Endometrial microvascular endothelial cells (primary cell): Measurements from ENCODE around the gene SETD3. TPM values are rescaled to one million over a fixed set of nuclear protein-coding genes. Genes with fewer than 3 reads are reported as not detected.

Source experiments
- in situ Hi-C: cut with HindIII; loops from 2 replicates; pipeline ENCODE4 v1.10.0; 2017; ENCODE audit warnings: low sequenced_read_pairs, low pct_unique_long_range_greater_than_20kb; ENCODE audit errors: inconsistent ontology term
- total RNA-seq: library from RNA; depleted of rRNA; stranded (reverse); fragments of >200 nt; gene quantifications from one replicate; pipeline ENCODE4 v1.2.3, GENCODE V29; 2015; ENCODE audit errors: inconsistent ontology term

Gene SETD3
- total RNA-seq, 1 donor from 2014 or later, result 56.9 TPM

DNA sequence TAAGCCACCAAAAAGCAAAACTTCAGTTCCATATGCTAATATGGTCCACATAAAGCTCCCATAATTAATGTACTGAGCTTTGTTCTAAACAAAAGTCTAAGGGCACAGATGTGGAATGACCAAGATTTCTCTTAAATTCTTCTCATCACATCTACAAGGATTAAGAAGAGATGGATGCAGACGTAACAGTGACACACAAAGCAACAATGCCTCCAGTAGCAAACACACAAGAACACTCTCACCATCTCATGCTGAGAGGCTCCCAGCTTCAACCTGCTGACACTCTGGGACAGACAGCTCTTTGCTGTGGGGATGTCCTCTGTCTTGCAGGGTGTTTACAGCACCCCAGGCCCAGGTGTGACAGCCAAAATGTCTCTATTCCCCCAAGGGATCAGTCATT, 48.2 kb downstream of the SETD3 start:
- in situ Hi-C loops, result no loop called here

DNA sequence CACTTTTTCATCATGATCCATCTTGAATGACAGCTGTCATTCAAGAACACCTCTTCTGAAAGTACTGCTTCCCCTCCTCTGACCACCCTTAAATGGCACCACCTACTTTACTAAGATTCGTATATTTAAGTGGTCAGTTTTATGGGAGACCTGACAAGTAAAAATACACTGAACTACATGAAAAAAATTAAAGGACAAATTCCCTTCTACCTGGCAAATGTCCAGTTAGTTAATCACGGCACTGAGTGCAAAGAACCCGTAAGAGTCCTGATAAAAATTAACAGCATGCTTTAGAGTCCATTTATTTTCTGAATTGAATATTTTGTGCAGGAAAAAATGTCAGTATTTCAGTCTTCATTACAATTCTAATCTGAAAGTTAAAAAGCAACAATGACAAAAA, 48.7 kb downstream of the SETD3 start:
- in situ Hi-C loops, result no loop called here

DNA sequence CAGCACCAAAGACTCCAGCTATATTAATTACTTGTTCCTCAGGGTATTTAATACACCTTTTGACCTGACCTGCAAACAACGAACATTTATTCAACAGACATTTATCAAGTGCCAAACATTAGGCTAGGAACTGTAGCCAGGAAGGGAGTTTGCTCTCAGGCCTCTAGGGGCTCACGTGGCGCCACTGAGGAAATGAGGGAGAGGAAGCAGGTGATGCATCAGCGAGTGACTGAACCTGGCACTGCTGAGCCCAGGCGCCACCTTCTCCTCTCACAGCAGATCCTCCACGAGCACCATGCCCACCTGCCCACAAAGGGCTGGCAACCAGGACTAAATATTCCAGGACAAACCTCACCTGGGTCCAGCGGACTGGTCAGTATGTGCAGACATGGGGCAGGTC, 50.2 kb downstream of the SETD3 start:
- in situ Hi-C loops, result no loop called here

DNA sequence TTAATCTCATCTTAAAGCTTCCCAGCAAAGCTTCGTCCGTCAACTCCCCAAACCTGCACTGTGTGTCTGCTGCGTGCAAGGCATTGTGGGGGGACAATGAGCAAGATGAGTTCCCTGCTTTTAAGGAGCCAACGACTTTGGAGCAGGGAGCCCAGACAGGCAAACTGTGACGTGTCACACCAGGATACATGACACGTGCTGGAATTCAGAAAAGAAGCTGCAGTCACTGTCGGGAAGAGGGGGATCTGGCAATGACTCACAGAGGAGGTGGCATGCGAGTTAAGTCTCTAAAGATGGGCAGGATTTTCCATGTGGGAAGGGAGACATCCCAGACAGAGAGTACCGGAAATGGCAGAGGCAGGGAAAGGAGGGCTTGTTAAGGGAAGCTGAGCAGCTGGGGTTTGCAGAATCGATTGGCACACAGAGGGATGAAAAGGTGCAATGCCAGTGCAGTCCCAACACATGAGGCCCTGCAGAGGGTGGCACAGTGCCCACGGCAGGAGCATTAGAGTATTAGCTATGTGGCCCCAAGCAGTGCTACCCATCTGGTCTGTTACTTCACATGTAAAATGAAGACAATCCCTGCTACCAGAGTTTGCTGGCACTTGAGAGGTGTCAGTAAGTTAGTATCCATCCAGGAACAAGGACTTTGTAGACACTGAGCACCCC, 52.9 kb downstream of the SETD3 start:
- in situ Hi-C loops, result no loop called here

DNA sequence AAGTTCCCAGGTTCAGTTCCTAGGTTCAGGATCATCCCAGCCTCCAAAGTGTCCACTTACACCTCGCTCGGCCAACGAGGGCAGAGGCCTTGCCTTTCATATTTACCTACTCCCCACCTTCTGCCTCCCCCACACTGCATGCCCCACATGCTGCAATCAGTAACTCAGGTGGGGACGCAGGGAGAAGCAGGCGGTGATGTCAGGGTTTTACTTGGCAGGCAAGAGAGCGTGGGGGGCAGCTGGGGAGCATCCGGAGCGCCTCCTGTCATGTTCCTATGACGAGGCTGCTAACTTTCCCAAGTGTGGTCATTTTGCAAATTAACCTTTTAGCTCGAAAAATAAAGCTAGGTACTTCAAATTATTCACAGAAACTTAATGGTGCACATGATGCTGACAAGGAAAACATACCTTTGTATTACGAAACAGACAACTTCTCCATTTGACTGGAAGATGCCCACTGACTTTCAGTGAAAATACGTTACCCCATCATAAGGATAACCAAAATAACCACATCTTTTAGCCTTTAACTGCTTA, 53.8 kb downstream of the SETD3 start:
- in situ Hi-C loops, result no loop called here

DNA sequence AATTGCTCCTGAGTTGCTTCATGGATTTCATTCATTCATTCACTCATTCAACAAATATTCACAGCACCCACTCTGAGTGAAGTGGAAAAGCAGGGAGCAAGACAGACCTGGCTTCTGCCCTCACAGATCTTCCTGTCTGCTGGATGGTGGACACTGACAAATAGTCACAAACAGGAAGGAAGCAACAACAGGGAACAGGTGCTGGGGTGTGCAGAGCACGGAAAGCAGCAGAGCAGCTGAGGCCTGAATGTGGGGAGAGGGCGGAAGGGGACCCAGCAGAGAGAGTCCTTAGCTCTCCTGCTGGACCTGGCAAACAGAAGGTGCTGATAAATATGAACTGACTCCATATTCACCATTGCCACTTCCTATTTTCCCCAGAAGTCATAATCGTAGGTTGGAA, 54.4 kb downstream of the SETD3 start:
- in situ Hi-C loops, result no loop called here

DNA sequence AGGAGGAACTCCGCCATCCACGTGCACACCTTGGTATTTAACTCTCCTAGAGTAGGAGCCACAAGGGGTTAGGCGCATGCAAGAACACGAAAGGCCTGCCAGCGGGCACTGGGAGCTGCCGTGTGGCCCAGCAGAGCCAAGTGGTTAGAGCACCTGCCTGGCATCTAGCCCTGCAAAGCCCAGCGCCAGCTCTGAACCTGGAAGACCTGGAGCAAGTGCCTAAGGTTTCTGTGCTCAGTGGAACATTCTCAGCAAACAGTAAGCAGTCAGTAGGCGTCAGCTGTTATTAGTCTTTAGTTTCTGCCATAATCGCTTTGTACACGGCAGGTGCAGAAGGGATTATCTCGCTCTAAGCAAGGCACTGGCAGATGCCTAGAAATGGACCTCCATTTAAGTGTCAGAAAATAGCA, 55.4 kb downstream of the SETD3 start:
- in situ Hi-C loops, result no loop called here

DNA sequence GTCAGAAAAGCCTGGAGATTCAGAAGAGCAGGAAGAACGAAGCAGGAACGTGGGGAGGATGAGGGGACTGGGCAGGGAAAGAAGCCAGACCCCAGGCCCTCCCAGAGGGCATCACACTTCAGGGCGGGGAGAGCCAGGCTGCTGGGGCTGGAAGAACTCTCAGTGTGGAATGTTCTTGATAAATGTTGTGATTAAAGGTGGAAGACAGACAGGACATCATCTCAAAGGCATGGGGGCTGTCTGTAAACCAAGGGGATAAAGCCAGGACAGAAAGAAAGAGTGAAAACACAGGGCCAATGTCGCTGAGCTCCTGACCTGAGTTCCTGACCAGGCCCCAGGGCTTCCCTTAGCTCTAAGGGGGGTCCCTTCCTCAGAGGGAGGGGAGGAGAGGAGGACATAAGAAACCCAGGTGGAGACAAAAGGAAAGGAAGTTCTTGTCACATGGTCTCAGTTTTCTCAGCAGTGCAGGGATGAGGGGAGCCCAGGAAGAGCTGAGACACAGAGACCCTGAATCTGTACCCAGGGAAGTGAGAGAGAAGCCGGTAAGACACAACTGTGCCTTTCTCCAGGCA, 56.3 kb downstream of the SETD3 start:
- in situ Hi-C loops, result no loop called here

DNA sequence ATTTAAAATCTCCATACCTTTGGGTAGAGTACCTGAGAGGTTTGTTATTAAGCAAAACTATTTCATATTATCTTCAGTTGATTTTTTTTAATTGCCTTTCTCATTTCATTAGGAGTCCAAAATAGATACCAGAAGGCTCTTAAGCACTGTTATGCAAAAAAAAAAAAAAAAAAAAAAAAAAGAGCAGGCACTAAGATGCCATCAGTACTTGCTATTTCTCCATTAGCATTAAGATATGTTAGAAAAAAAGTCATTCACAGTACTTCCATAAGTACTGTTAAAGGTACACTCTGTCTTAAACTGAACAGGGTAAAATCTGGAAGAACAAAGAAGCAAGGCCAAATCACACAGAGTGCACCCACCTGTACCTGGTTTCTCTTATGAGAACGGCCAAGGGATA, 57.2 kb downstream of the SETD3 start:
- in situ Hi-C loops, result no loop called here

DNA sequence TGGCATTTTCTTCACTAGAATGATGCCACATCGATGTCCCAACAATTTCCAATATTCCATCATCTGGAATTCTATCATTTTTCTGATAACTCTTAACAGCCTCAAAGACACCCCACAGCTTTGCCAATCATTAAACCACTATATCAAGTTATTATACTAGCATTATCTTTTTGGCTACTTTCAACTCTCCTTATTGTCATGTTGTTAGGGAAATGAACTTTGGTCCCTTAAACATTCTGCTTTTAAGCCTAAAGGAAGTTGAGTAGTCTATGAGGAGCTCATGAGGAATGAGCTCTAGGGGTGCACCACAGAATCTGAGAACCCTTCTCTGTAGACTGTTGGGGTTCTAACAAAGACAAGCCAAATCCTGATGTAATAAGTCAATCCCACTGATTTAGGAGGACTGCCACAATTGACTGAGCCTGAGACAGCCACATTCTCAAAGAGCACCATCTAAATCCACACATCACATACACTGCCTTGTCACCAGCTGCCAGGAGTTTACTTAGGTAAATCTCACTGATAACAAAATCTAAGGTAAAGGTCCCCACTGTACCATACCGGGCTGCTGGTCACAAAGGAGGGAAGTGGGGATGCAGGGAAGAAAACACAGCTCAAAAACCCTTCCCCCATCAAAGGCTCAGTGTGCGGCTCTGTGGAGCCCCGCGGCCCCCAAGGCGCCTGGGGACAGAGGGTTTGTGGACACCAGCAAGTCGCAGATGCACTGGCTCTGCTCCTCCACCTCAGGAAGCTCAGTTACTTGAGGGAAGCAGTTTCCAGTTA, 58.2 kb downstream of the SETD3 start:
- in situ Hi-C loops, result no loop called here

DNA sequence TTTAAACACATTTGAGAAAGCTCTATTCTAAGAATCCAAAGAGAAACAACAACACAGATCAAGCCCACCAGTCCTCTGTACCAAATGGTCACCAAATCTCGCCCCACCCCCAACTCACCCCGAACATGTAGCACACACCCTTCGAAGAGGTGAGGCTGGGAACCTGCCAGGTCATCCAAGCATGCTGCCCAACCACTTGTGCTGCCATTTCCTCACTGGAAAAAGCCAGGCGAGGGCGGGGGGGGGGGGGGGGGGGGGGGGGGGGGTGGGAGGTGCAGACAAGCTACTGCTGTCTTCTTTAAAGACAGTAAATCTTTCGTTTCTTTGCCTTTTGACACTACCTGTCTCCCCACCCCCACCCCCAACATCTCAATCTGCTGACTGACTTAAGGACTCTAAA, 59.9 kb downstream of the SETD3 start:
- in situ Hi-C loops, result no loop called here

DNA sequence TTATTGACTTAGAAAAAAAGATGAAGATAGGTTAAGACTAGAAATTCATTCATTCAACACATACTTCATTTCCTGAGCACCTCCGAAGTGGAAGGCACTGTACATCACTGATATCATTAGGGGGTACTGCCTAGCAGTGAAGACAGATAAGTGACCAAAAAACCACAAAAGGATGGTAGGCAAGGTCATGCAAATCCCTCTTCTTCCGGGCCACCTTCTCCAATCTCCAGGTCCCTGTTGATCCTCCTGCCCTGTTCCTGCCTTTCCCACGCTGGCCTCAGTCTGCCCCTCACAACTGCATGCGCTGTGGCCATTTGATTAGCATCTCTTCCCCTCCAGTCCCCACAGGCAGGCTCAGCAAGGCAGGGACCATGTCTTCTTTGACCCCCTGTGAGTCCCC, 60.8 kb downstream of the SETD3 start:
- in situ Hi-C loops, result no loop called here

DNA sequence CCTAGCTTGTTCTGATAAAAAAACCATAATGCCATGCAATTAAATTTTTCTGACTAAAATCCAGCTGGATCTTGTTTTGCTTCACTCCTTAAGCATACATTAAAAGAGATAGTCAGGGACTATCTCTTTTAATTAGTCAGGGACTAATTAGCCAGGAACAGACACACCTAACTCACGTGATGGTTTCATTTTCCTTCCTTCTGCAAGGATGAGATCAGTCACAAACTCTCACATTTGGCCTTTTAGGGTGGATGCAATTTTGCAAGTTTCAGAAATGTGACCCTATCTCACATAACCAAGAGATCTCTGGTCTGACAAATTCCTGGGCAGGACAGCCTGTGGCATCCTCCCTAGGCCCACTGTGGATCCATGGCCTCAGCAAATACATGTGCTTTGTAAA, 62.4 kb downstream of the SETD3 start:
- in situ Hi-C loops, result no loop called here

DNA sequence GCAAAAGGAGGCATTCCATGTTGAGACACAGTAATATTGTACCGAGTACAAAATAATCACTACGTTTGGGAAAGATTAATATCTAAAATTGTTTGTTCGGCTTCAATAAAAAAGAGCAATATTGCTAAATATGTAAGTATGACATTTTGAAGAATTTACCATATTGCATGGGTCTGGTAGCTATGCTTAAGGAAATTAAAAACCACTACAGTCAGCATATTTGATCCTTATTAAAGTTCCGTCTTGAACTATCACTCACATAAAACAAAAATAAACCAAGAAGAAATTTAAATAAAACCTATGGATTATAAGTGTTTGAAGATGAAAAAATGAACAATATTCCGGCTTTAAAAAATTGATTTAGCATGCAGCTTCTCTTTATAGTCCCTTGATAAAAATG, 63.8 kb downstream of the SETD3 start:
- in situ Hi-C loops, result no loop called here

DNA sequence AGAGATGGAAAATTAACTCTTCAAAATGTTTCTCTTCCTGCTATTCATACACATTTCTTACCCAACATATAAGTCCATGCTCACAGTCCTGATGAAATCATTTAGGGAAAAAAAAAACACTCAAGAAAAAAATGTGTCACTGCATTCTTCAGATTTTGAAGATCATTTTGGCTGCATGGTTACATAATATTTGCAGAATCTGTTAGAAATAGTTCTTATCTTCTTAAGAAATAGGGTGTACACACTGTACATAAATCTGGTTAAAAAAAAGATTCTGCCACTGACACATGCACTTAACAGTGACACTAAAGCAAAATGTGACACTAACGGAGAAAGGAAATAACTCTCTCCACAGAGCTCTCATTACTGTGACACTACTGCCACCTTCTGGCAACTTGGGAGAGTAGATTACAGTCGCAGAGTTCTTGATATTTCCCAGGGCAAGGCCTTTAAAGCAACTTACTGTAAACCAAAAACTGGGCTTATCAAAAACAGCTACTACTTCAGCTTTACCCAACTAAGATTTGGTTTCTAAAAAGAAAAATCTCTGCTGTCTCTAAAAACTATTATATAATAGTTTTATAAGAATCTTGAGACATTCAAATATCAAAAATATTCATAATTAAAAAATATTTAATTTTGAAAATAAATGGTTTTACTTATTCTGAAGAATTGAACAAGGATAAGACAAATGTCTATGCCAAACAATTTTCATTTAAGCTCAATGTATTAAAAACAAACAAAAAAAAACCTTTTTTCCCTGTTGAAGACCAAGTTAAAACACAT, 65.0 kb downstream of the SETD3 start:
- in situ Hi-C loops, result no loop called here

DNA sequence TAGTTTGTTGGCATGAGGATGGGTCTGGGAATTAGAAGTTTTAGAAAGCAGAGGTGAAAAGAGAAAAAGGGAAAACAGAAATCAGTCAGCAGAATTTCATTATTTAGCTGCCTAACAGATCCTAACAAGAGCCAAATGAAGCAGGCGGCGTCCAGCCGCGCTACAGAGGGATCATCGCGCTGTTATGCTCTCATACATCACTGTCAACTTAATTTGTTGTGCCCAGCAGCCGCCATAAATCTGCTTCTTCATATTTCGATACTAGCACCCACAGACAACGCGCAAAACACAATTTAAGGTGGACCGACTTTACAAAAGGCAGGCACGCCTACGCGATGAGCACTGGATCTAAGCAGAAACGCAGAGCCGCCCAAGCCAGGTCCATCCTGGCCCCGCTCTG, 66.7 kb downstream of the SETD3 start:
- in situ Hi-C loops, result no loop called here

DNA sequence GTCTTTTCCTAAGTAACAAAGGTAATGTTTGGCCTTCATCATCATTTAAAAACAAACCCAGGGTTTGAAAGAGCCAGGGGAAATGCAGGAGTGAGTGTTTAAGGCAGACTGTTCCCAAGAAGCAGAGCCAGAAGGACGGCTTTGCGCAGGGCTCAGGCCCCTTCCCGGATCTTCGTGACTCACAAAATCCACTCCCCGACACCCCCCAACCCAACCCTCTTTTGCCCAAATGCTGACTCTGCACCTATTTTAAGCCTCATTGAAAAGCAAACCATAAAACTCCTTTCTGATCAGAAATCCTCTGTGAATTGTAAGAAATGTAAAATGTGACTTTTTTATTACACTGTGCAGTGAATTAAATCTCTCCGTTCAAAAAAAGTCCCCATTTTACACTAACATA, 67.5 kb downstream of the SETD3 start:
- in situ Hi-C loops, result no loop called here

DNA sequence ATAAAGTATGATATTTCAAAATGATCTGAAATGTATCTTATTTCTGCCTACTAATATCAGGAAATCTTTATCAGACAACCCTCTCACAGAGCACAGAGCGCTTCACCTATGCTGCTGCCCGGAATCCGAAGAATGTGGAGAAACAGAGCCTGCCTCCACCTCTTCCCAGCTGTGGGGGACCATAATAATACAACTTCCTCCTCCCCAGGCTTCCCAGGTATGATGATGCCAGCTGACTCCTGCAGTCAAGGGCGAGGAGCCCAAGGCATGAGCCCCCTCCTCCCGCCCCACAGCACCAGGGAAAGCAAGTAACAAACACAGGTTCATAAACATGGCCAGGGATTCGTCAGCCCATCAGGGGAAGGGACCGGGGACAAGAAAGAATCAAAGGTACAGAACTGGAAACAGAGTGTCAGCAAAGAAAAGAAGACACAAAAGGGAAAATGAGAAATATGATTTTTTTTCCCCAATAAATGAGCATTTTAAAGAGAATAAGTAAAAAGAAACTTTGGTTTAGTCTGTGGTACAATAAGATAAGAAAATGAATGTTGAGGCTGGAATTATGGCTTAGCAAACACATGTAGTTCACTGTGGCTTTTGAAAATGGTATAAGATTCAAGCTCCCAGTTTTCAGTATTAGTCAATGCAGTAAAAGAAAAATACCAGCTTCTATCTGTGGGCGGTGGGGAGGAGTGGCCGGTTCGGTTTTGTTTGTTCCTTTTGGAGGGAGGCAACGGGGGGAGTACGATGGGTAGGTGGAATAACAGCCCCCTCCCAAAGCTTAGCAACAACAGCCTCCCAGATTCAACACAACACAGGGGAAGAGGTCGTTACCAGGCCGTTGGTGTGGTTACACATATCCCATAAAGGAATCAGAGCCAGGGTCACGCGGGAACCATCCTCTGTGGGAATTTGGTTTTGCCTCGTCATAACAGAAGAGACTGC, 68.3 kb downstream of the SETD3 start:
- in situ Hi-C loops, result no loop called here
